ENCODE measurements around the gene TEKT5.

Gene TEKT5

GRCh38 chr16:10660950-10661635 lies 33.6 kb downstream of the TEKT5 start:
- H3K4me3 ChIP-seq (replicated peaks in 1 of 2; ENCODE audit: low read depth in 2 of 2, low read length in 2 of 2): no peak overlapping the region
- DNase-seq (ENCODE audit: low read depth in 2 of 2): no peak
- no peak for TF ChIP-seq CTCF (IDR thresholded peaks at IDR 0.05; ENCODE audit: low read depth, low read length)

GRCh38 chr16:10658943-10659342 lies 35.8 kb downstream of the TEKT5 start:
- TF ChIP-seq CTCF (IDR thresholded peaks at IDR 0.05; ENCODE audit: low read depth, low read length): no peak
- no peak overlapping the region for H3K4me3 ChIP-seq (replicated peaks in 1 of 2; ENCODE audit: low read depth in 2 of 2, low read length in 2 of 2)
- DNase-seq (ENCODE audit: low read depth in 2 of 2): no peak

GRCh38 chr16:10657925-10658324 lies 36.8 kb downstream of the TEKT5 start:
- no peak for DNase-seq (ENCODE audit: low read depth in 2 of 2)
- no peak overlapping the region for H3K4me3 ChIP-seq (replicated peaks in 1 of 2; ENCODE audit: low read depth in 2 of 2, low read length in 2 of 2)
- no peak for TF ChIP-seq CTCF (IDR thresholded peaks at IDR 0.05; ENCODE audit: low read depth, low read length)

GRCh38 chr16:10656618-10657017 lies 38.1 kb downstream of the TEKT5 start:
- no peak for TF ChIP-seq CTCF (IDR thresholded peaks at IDR 0.05; ENCODE audit: low read depth, low read length)
- no peak for DNase-seq (ENCODE audit: low read depth in 2 of 2)
- H3K4me3 ChIP-seq (replicated peaks in 1 of 2; ENCODE audit: low read depth in 2 of 2, low read length in 2 of 2): no peak overlapping the region

GRCh38 chr16:10655415-10655977 lies 39.2 kb downstream of the TEKT5 start:
- no peak for TF ChIP-seq CTCF (IDR thresholded peaks at IDR 0.05; ENCODE audit: low read depth, low read length)
- DNase-seq (ENCODE audit: low read depth in 2 of 2): no peak
- H3K4me3 ChIP-seq (replicated peaks in 1 of 2; ENCODE audit: low read depth in 2 of 2, low read length in 2 of 2): no peak overlapping the region

- no peak for TF ChIP-seq CTCF (IDR thresholded peaks at IDR 0.05; ENCODE audit: low read depth, low read length)
- H3K4me3 ChIP-seq (replicated peaks in 1 of 2; ENCODE audit: low read depth in 2 of 2, low read length in 2 of 2): no peak overlapping the region
- no peak for DNase-seq (ENCODE audit: low read depth in 2 of 2)
These were observed 39.9 kb downstream of the TEKT5 start for GRCh38 chr16:10654592-10655414.
